GM23338 (cell line): ENCODE results near the gene TAF15.

ENCODE experiments used
- CTCF ChIP-seq, 2 experiments: fragments of 200-600 bp in 1 of 2; sonication (generic) in 1 of 2; conservative IDR thresholded peaks; 2 replicates each; pipeline versions ENCODE4 v1.5.1 to v1.6.1; 2016 to 2017; ENCODE audit warnings: antibody characterized with exemption in 2 of 2, low read depth in 2 of 2, mild to moderate bottlenecking in 2 of 2, moderate library complexity in 1 of 2
- EZH2 ChIP-seq: fragments of 200-600 bp; sonication (generic); IDR thresholded peaks from one replicate; pipeline ENCODE4 v1.8.0; 2017; ENCODE audit warnings: antibody characterized with exemption, mild to moderate bottlenecking, low read depth; ENCODE audit not compliant: unreplicated experiment
- JUNB ChIP-seq: IDR thresholded peaks from one replicate; pipeline ENCODE4 v1.6.1; 2016; ENCODE audit warnings: antibody characterized with exemption; ENCODE audit not compliant: unreplicated experiment

- no peak for TF ChIP-seq CTCF (conservative IDR thresholded peaks at IDR 0.05; ENCODE audit: low read depth in 2 of 2)
- no peak for TF ChIP-seq EZH2
- no peak for TF ChIP-seq JUNB
Measured at GRCh38 chr17:35775583-35775982, 33.7 kb upstream of the TAF15 start.
